GM21447 (cell line): ENCODE measurements around the gene AP1S3.
"Not testable (repeated sequence)": the region's sequence is repeated elsewhere in the genome, so short reads cannot be mapped to it uniquely, and the experiment has no call there.

Experiments
- ATAC-seq: cut with Tn5 transposase; IDR thresholded peaks from one replicate; pipeline ENCODE4 v1.9.1; 2021; ENCODE audit not compliant: unreplicated experiment

AP1S3 gene

GRCh38 chr2:223837287-223838061 lies at the start of gene AP1S3:
AP1S3 (minus strand) TSS chr2:223837582; CDS start chr2:223837450, 132 bp downstream.
- peak; percentile 61 for ATAC-seq

GRCh38 chr2:223887127-223887526 lies 49.7 kb upstream of the AP1S3 start:
- ATAC-seq: no peak

GRCh38 chr2:223886726-223887125 lies 49.3 kb upstream of the AP1S3 start:
- ATAC-seq: no peak

- peak; percentile 88 for ATAC-seq
These were observed 47.0 kb upstream of the AP1S3 start for GRCh38 chr2:223884399-223884798.

- ATAC-seq: no peak
These were observed 45.3 kb upstream of the AP1S3 start for GRCh38 chr2:223882715-223883114.

GRCh38 chr2:223880796-223881195 lies 43.4 kb upstream of the AP1S3 start:
- no peak for ATAC-seq

GRCh38 chr2:223877721-223878410 lies 40.5 kb upstream of the AP1S3 start:
- ATAC-seq: peak; percentile 75

- ATAC-seq: no peak
These were observed 36.3 kb upstream of the AP1S3 start for GRCh38 chr2:223873672-223874071.

- not testable (repeated sequence) for ATAC-seq
These were observed 35.4 kb upstream of the AP1S3 start for GRCh38 chr2:223872772-223873171.

- ATAC-seq: not testable (repeated sequence)
These were observed 34.3 kb upstream of the AP1S3 start for GRCh38 chr2:223871661-223872060.

GRCh38 chr2:223870840-223871611 lies 33.6 kb upstream of the AP1S3 start:
- ATAC-seq: no peak

- ATAC-seq: peak; percentile 83
These were observed 30.6 kb upstream of the AP1S3 start for GRCh38 chr2:223868005-223868404.

- ATAC-seq: peak; percentile 38
These were observed 28.6 kb upstream of the AP1S3 start for GRCh38 chr2:223865907-223866508.

- no peak for ATAC-seq
These were observed 27.7 kb upstream of the AP1S3 start for GRCh38 chr2:223865124-223865523.

GRCh38 chr2:223863491-223863890 lies 26.1 kb upstream of the AP1S3 start:
- no peak for ATAC-seq

GRCh38 chr2:223860809-223861738 lies 23.7 kb upstream of the AP1S3 start:
- no peak for ATAC-seq

GRCh38 chr2:223859070-223859469 lies 21.7 kb upstream of the AP1S3 start:
- ATAC-seq: no peak

- ATAC-seq: peak; percentile 47
These were observed 19.2 kb upstream of the AP1S3 start for GRCh38 chr2:223856584-223856983.

- no peak for ATAC-seq
These were observed 18.6 kb upstream of the AP1S3 start for GRCh38 chr2:223856021-223856420.

- ATAC-seq: no peak
These were observed 18.0 kb upstream of the AP1S3 start for GRCh38 chr2:223855426-223855825.
